ELR (cell line): ENCODE results near the gene ZMYND10.
A peak's percentile ranks its signal among the peaks of the same experiment; 100 is the strongest.

Experiments used
- DNase-seq: peaks from one replicate; pipeline ENCODE4 v3.0.0-alpha.2; 2015; ENCODE audit warnings: low read depth

Gene ZMYND10

GRCh38 chr3:50370594-50370993, 25.1 kb upstream of the ZMYND10 start:
- peak; percentile 50 for DNase-seq

- no peak for DNase-seq
Measured at GRCh38 chr3:50369012-50369670, 23.6 kb upstream of the ZMYND10 start.

GRCh38 chr3:50365842-50366220, 20.3 kb upstream of the ZMYND10 start:
- no peak for DNase-seq

- DNase-seq = peak; percentile 66
Measured at GRCh38 chr3:50365080-50365841, 19.7 kb upstream of the ZMYND10 start.

GRCh38 chr3:50364573-50365079, 19.1 kb upstream of the ZMYND10 start:
- DNase-seq = no peak

- no peak for DNase-seq
Measured at GRCh38 chr3:50359760-50360110, 14.2 kb upstream of the ZMYND10 start.

- DNase-seq = peak; percentile 98
Measured at GRCh38 chr3:50358911-50359759, 13.6 kb upstream of the ZMYND10 start, which contains the start of gene TMEM115. TMEM115 (minus strand) TSS chr3:50359521; CDS start chr3:50359063, 458 bp downstream.

- no peak for DNase-seq
Measured at GRCh38 chr3:50358355-50358910, 12.9 kb upstream of the ZMYND10 start.

- no peak for DNase-seq
Measured at GRCh38 chr3:50357481-50357880, 11.9 kb upstream of the ZMYND10 start.

- DNase-seq = peak; percentile 37
Measured at GRCh38 chr3:50356553-50356952, 11.0 kb upstream of the ZMYND10 start.

GRCh38 chr3:50355829-50356552, 10.5 kb upstream of the ZMYND10 start:
- DNase-seq = no peak

GRCh38 chr3:50354850-50355249, 9.3 kb upstream of the ZMYND10 start:
- no peak for DNase-seq

GRCh38 chr3:50354186-50354764, 8.7 kb upstream of the ZMYND10 start:
- DNase-seq = no peak

GRCh38 chr3:50353245-50354004, 7.9 kb upstream of the ZMYND10 start:
- DNase-seq = no peak

- DNase-seq = peak; percentile 60
Measured at GRCh38 chr3:50352781-50353180, 7.2 kb upstream of the ZMYND10 start.

GRCh38 chr3:50351323-50351697, 5.8 kb upstream of the ZMYND10 start:
- no peak for DNase-seq

- peak; percentile 92 for DNase-seq
Measured at GRCh38 chr3:50350527-50351322, 5.2 kb upstream of the ZMYND10 start, which contains the start of the genes CYB561D2 and NPRL2. CYB561D2 (plus strand) TSS chr3:50350862; CDS start chr3:50351434, 572 bp downstream. NPRL2 (minus strand) TSS chr3:50350775; CDS start chr3:50350652, 123 bp downstream.

GRCh38 chr3:50350213-50350526, 4.6 kb upstream of the ZMYND10 start:
- no peak for DNase-seq

GRCh38 chr3:50347187-50347813, 1.8 kb upstream of the ZMYND10 start:
- DNase-seq = peak; percentile 82
